ENCODE data around the gene ANO9.

DNA sequence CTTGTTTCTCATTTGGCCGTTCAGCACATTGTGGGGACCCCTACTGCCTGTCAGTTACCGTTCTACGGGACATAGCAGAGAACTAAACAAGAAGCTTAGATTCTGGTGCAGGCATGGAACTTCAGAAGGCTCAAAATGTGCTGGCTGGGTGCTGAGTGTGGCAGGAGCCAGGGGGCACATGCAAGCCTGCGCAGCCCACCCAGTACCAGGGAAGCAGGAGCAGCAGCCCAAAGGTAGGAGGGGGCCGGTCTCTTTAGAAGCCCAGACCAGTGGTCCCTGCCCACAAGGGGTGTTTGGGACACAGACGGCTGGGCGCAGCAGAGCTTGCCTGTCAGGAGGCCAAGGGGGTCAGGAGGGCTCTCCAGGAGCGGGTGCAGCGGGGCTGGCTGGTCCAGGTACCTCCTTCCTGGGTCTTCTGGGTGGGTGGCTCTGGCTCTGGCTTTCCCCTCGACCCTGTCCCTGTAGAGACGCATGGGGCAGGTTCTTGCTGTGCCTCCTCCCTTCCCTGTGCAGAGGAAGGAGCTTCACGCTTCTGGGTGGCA is 10.5 kb upstream of the ANO9 start:
- TF ChIP-seq, protein P1, sequence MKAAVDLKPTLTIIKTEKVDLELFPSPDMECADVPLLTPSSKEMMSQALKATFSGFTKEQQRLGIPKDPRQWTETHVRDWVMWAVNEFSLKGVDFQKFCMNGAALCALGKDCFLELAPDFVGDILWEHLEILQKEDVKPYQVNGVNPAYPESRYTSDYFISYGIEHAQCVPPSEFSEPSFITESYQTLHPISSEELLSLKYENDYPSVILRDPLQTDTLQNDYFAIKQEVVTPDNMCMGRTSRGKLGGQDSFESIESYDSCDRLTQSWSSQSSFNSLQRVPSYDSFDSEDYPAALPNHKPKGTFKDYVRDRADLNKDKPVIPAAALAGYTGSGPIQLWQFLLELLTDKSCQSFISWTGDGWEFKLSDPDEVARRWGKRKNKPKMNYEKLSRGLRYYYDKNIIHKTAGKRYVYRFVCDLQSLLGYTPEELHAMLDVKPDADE (IDR thresholded peaks at IDR 0.05) = no peak
- TF ChIP-seq, protein P2, sequence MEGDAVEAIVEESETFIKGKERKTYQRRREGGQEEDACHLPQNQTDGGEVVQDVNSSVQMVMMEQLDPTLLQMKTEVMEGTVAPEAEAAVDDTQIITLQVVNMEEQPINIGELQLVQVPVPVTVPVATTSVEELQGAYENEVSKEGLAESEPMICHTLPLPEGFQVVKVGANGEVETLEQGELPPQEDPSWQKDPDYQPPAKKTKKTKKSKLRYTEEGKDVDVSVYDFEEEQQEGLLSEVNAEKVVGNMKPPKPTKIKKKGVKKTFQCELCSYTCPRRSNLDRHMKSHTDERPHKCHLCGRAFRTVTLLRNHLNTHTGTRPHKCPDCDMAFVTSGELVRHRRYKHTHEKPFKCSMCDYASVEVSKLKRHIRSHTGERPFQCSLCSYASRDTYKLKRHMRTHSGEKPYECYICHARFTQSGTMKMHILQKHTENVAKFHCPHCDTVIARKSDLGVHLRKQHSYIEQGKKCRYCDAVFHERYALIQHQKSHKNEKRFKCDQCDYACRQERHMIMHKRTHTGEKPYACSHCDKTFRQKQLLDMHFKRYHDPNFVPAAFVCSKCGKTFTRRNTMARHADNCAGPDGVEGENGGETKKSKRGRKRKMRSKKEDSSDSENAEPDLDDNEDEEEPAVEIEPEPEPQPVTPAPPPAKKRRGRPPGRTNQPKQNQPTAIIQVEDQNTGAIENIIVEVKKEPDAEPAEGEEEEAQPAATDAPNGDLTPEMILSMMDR (conservative IDR thresholded peaks at IDR 0.05; ENCODE audit: low read depth in 2 of 2) = no peak
- no peak for TF ChIP-seq POLR2AphosphoS5 (IDR thresholded peaks at IDR 0.05; ENCODE audit: low read depth)
- no peak for TF ChIP-seq ZNF114 (CRISPR knock-in tag; IDR thresholded peaks at IDR 0.05)
- TF ChIP-seq EZH2 (IDR thresholded peaks at IDR 0.05; ENCODE audit: low read depth, unreplicated experiment) = no peak
- TF ChIP-seq REST (IDR thresholded peaks at IDR 0.05; ENCODE audit: unreplicated experiment) = no peak
- TF ChIP-seq EZH2phosphoT487 (IDR thresholded peaks at IDR 0.05; ENCODE audit: unreplicated experiment) = no peak
- no peak for TF ChIP-seq JUNB (IDR thresholded peaks at IDR 0.05; ENCODE audit: unreplicated experiment)
